Measurements from ENCODE around the gene CHKA. TPM values are rescaled to one million over a fixed set of nuclear protein-coding genes. Genes with fewer than 3 reads are reported as not detected.

The CHKA gene
- polyA plus RNA-seq, 4 donors = 17.0 to 57.2 (median 36.9) TPM

DNA sequence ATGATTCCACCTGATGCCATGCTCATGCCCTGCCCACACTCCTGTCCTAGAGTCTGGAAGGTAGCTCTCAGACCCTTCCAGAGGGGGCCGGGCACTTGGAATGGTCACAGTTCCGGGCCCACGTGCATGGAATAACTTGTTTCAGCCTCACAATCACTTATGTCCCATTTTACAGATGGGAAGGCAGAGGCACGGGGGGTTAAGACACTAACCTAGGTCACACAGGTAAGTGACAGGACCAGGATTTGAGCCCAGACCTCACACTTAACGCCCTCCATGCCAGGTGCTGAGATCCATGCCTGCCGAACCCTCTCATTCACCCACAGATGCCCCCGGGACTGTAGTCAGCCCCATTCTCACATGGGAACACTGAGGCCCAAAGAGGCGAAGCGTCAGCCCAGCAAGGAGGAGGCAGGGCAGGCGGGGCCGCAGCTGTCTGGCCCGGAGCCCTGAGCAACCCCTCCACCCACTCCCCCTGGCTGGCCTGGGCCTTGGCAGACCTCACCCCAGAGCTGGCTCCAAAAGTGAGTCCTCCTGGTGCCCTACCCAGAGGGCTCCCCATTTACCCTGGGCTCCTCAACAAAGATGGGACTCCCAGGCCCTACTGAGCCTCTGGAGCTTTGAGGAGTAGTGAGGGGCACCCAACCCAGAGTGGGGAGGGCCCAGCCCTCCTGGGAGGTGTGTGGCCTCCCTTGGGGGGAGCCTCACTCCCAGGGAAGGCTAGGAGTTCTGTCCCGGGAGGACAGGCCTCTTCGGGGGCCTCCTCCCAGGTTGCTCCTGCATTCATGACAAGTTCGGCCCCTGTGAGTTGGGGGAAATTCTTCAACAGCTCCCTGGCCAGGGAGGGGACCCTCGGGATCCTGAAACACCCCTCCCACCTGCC is 113.4 kb downstream of the CHKA start:
- DNase-seq (ENCODE audit: low read depth in 4 of 4, low spot score in 3 of 4) = no peak

DNA sequence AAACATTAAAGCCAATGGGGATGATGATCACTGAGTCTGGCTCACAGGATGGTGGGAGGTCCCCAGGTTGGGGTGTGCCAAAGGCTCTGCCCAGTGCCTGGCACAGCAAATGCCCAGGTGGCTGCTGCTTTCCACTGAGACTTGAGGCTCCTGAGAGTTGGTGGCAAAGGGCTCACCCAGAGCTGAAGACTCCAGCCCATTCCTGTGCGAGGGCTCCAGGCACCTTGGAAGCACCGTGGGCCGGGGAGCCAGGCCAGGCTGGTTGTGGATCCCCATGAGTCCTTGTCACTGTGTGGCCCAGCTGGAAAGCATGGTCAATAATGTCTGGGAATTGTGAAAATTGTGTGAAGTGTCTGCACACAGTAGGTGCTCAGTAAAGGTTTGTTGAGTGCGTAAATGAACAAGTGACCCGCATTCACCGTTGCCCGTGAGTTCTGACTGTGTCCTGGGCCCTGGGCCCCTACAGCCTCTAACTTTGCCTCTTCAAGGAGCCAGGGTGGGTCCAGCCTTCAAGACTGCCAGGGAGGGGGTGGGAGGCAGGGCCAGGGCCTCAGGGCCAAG is 114.5 kb downstream of the CHKA start:
- no peak for DNase-seq (ENCODE audit: low read depth in 4 of 4, low spot score in 3 of 4)

DNA sequence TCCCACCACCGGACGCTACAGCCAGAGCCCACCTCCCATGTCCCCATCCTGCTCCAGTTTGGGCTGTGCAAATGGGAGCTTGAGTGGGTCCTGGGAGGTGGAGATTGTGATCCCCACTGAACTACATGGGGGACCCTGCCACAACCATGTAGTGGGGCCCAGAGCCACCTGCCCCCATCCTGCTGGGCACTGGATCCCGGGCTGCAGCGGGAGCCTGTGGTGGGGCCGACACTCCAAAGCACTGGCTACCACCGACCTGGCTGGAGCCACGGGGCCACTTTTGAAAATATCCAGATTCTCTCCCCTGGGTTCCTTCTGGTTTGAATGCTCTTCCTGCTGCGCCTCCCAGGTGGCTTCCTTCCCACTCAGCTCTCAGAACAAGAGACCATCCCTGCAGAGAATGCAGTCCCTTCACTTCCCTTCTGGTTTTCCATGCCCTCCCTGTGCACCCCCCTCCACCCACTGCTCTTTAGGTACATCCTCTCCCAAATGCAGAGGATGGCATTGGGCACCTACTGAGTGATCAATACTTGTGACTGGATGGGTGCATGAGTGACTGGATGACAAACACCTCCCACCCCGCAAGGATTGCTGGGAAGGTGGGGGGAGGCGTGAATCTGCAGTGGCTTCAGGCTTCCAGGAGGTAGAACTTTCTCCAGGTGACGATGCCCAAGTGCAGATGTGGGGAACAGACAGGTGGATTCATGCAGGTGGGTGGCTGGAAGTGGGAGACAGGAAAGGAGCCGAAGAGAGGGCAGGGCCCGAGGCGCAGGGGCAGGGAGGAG is 116.4 kb downstream of the CHKA start:
- DNase-seq (ENCODE audit: low read depth in 4 of 4, low spot score in 3 of 4) = no peak

DNA sequence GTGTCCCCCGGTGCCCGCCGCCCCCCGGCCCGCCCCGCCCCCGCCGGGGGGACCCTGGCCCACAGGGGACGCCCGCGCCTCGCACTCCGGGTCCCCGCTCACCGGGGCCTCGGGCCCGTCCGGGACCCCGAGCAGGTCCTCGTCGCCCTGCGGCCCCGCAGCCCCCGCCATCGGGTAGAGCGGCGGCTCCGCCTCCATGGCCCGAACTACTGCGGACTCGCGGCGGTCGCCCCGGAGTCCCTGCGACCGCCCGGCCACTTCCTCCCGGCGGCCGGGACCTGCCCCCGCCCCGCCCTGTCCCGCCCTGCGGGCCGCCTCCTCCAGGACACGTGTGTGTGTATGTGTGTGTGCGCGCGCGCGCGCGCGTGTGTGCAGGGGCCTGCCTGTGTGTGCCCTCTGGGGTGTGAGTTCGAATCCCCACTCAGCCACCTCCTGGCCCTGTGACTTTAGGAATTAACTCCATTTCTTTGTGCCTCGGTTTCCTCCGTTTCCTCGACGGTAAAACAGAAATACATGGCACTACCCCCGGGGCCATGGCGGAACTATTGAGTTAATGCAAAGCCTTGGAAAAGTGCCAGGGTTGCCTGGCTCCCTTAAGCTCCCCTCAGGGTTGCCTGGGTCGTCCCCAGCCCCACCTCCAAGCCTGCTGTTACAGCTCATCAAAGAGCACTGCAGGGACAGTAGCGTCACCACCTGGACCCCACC is 117.2 kb downstream of the CHKA start, which contains the start of gene UNC93B1:
Gene UNC93B1 (minus strand): TSS at position 252 of the 705 bp plus-strand sequence. CDS start 54 bp downstream, at position 198.
- peak in 2 of 4 donors; percentile 50 for DNase-seq (ENCODE audit: low read depth in 4 of 4, low spot score in 3 of 4)

DNA sequence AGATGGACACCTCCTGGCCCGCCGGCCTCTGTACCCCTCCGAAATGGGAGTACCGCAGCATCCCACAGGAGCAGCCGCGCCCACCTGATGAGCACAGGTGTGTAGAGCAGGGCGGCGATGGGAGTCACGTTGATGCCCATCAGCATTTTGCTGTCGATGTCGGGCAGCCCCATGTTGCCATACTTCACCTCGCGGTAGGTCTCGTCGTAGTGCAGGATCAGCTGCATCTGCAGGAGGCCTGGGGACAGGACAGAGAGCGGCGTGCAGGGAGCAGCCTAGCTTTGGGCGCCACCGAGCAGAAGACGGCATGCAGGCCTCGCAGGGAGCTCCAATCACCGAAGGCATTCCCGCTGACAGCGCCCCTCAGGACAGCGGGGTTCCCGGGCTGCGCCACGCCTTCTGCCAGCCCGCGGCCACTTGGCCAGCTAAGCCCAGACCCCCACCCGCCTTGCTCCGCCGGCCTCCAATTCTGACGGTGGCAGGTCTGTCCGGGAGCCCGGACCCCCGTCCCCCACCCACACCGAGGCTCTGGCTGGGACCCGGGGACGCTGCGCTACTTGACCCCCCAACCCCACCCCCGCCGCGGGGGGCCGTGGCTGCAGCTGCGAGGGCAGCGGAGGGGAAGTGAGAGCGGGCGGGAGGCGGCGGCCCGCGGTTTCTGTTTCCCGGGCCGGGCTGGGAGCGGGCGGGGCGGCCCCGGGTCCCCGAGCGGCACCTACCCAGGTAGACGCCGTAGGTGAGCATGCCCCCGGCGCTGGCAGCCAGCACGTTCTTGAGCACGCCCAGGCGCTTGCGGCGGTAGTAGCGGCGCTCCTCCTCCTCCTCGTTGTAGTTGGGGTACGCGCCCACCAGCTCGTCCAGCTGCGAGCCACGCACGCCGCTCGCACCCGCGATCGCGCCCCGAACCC is 118.0 kb downstream of the CHKA start:
- DNase-seq (ENCODE audit: low read depth in 4 of 4, low spot score in 3 of 4) = no peak

Other genes starting within 250 kb of the CHKA start
- 10 to 100 TPM in 2 of 4 donors, 1 to 10 TPM in 2; 7.9 to 15.2 (median 9.9) TPM for gene UNC93B1, start 117.3 kb downstream of the CHKA start, polyA plus RNA-seq (ENCODE audit: insufficient read length in 4 of 4)
- 1 to 10 TPM; 1.4 to 3.0 (median 2.0) TPM for gene ALDH3B1, start 111.1 kb downstream of the CHKA start, polyA plus RNA-seq (ENCODE audit: insufficient read length in 4 of 4)
- 100 to 1,000 TPM in 1 of 4 donors, 10 to 100 TPM in 3; 58.9 to 120 (median 74.8) TPM for gene NDUFS8, start 90.7 kb downstream of the CHKA start, polyA plus RNA-seq (ENCODE audit: insufficient read length in 4 of 4)
- 10 to 100 TPM; 18.1 to 35.7 (median 21.7) TPM for gene TCIRG1, start 82.4 kb downstream of the CHKA start, polyA plus RNA-seq (ENCODE audit: insufficient read length in 4 of 4)
- 10 to 100 TPM; 75.0 to 85.9 (median 77.6) TPM for gene KMT5B, start 91.9 kb upstream of the CHKA start, polyA plus RNA-seq (ENCODE audit: insufficient read length in 4 of 4)
- gene C11orf24, start 150.6 kb upstream of the CHKA start, polyA plus RNA-seq (ENCODE audit: insufficient read length in 4 of 4) = 10 to 100 TPM; 24.6 to 46.9 (median 26.9) TPM
- 10 to 100 TPM; 30.2 to 62.1 (median 38.7) TPM for gene LRP5, start 191.2 kb upstream of the CHKA start, polyA plus RNA-seq (ENCODE audit: insufficient read length in 4 of 4)